ENCODE results near the gene PGLYRP2. TPM values are rescaled to one million over a fixed set of nuclear protein-coding genes. Genes with fewer than 3 reads are reported as not detected.

Gene PGLYRP2
- total and polyA plus RNA-seq, 9 of the 15 experiments (the other 6 are each of a cell fraction or from before 2014, with no cell fraction given): not detected

- Histone ChIP-seq H3K27ac (ENCODE audit: extremely low read depth, low read depth, low read length) (no peak overlapping the region), H2AFZ (ENCODE audit: low read depth, low read length) (no peak overlapping the region), H3K4me2 (ENCODE audit: insufficient read depth, low read length) (no peak overlapping the region), H3K4me1 (replicated peaks in 1 of 2; ENCODE audit: control insufficient read depth in 2 of 2, insufficient read depth in 2 of 2, low read length in 2 of 2) (peaks cover 3 to 4% of the 10 kb centered on the region in 2 experiments; a peak in 4 of 5 replicates), H3K4me3 (no peak overlapping the region), H3K79me2 (ENCODE audit: control insufficient read depth, insufficient read depth, low read length) (no peaks in the 10 kb centered on the region), H3K9me1 (ENCODE audit: control insufficient read depth, insufficient read depth, low read length) (no peaks in the 10 kb centered on the region), H3K27me3 (ENCODE audit: control insufficient read depth in 2 of 2, insufficient read depth in 2 of 2, low read length in 2 of 2) (peaks cover 3 to 17% of the 10 kb centered on the region in 2 experiments; a peak in 2 of 5 replicates), H4K20me1 (replicated peaks; ENCODE audit: control insufficient read depth, insufficient read depth, low read length) (no peaks in the 10 kb centered on the region), H3K9me3 (replicated peaks; ENCODE audit: control insufficient read depth, insufficient read depth, low read depth, low read length) (no peaks in the 10 kb centered on the region), H3K36me3 (ENCODE audit: control insufficient read depth, insufficient read depth, low read length) (no peaks in the 10 kb centered on the region), H3K9ac (ENCODE audit: insufficient read depth in 1 of 2, low read depth in 2 of 2, low read length in 2 of 2) (no peak overlapping the region)
- ATAC-seq (no peak; the same call in 2 of the 3 replicates), FAIRE-seq (no peak), DNase-seq (ENCODE audit: extremely low read depth in 1 of 4, low spot score in 3 of 4) (no peak)
- WGBS (ENCODE audit: insufficient coverage, low coverage, missing lambda C conversion rate): 34% methylated on average over 14 of the region's 25 CpGs
- peak in 1 of 3 experiments; percentile 7 for TF ChIP-seq YY1 (IDR thresholded peaks at IDR 0.05; ENCODE audit: borderline replicate concordance in 1 of 3, control insufficient read depth in 1 of 3, extremely low read depth in 1 of 3, insufficient read depth in 3 of 3, insufficient read length in 1 of 3, insufficient replicate concordance in 2 of 3, low read depth in 1 of 3, low read length in 2 of 3)
- TF ChIP-seq ZFP1 (CRISPR knock-in tag; IDR thresholded peaks at IDR 0.05): no peak
- peak; percentile 55 for TF ChIP-seq GABPA (tag; conservative IDR thresholded peaks at IDR 0.05; ENCODE audit: low read depth)
- BruUV-seq (replicated peaks): no TSS peak
- POLR2A ChIA-PET: interaction anchor here (1.3 kb wide), 1 partner anchor 12 kb away, joined by 7 read pairs; no protein-coding TSS in a partner anchor
- intact Hi-C loops (cut with micrococcal nuclease): no loop called here
- CTCF ChIA-PET (ENCODE audit: low intra/inter-chr PET ratio): no interaction called here
- in situ Hi-C loops (cut with MboI): no loop called here
Observed at GRCh38 chr19:15463861-15464371, 15.4 kb downstream of the PGLYRP2 start.

GRCh38 chr19:15461694-15462093 lies 17.6 kb downstream of the PGLYRP2 start:
- Histone ChIP-seq H2AFZ (ENCODE audit: low read depth, low read length) (no peak overlapping the region), H3K9me3 (replicated peaks; ENCODE audit: control insufficient read depth, insufficient read depth, low read depth, low read length) (no peaks in the 10 kb centered on the region), H3K27me3 (ENCODE audit: control insufficient read depth in 2 of 2, insufficient read depth in 2 of 2, low read length in 2 of 2) (peaks cover 3 to 17% of the 10 kb centered on the region in 2 experiments; a peak in 2 of 5 replicates), H4K20me1 (replicated peaks; ENCODE audit: control insufficient read depth, insufficient read depth, low read length) (no peaks in the 10 kb centered on the region), H3K9me1 (ENCODE audit: control insufficient read depth, insufficient read depth, low read length) (no peaks in the 10 kb centered on the region), H3K4me1 (replicated peaks in 1 of 2; ENCODE audit: control insufficient read depth in 2 of 2, insufficient read depth in 2 of 2, low read length in 2 of 2) (peaks cover 3 to 15% of the 10 kb centered on the region in 2 experiments; a peak in 3 of 5 replicates), H3K4me3 (no peak overlapping the region), H3K79me2 (ENCODE audit: control insufficient read depth, insufficient read depth, low read length) (no peaks in the 10 kb centered on the region), H3K4me2 (ENCODE audit: insufficient read depth, low read length) (no peak overlapping the region), H3K36me3 (ENCODE audit: control insufficient read depth, insufficient read depth, low read length) (no peaks in the 10 kb centered on the region), H3K27ac (ENCODE audit: extremely low read depth, low read depth, low read length) (no peak overlapping the region), H3K9ac (ENCODE audit: insufficient read depth in 1 of 2, low read depth in 2 of 2, low read length in 2 of 2) (no peak overlapping the region)
- DNase-seq (ENCODE audit: extremely low read depth in 1 of 4, low spot score in 3 of 4): no peak
- ChIA-PET CTCF (ENCODE audit: low intra/inter-chr PET ratio) (no interaction called here), POLR2A (no interaction called here)
- WGBS (ENCODE audit: insufficient coverage, low coverage, missing lambda C conversion rate): 6% methylated on average over 2 of the region's 2 CpGs
- FAIRE-seq: no peak
- no TSS peak for BruUV-seq (replicated peaks)
- no peak for TF ChIP-seq RBBP5 (IDR thresholded peaks at IDR 0.05; ENCODE audit: borderline replicate concordance, insufficient read depth, low read length, poor library complexity, severe bottlenecking)
- TF ChIP-seq RBM25 (IDR thresholded peaks at IDR 0.05; ENCODE audit: low read depth, low read length, severe bottlenecking): peak; percentile 84
- TF ChIP-seq ZFP36 (IDR thresholded peaks at IDR 0.05; ENCODE audit: low read depth, low read length, partially characterized antibody): peak; percentile 77
- intact Hi-C loops (cut with micrococcal nuclease): no loop called here
- in situ Hi-C loops (cut with MboI): no loop called here
- no peak for ATAC-seq
